GM18517 (cell line): ENCODE measurements around the gene LYG2.
"Not testable (repeated sequence)": the region's sequence is repeated elsewhere in the genome, so short reads cannot be mapped to it uniquely, and the experiment has no call there.

Source experiments
- ATAC-seq: cut with Tn5 transposase; IDR thresholded peaks from one replicate; pipeline ENCODE4 v1.9.1; 2021; ENCODE audit warnings: mild to moderate bottlenecking, moderate library complexity; ENCODE audit not compliant: unreplicated experiment

The LYG2 gene, protein sequence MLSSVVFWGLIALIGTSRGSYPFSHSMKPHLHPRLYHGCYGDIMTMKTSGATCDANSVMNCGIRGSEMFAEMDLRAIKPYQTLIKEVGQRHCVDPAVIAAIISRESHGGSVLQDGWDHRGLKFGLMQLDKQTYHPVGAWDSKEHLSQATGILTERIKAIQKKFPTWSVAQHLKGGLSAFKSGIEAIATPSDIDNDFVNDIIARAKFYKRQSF

DNA sequence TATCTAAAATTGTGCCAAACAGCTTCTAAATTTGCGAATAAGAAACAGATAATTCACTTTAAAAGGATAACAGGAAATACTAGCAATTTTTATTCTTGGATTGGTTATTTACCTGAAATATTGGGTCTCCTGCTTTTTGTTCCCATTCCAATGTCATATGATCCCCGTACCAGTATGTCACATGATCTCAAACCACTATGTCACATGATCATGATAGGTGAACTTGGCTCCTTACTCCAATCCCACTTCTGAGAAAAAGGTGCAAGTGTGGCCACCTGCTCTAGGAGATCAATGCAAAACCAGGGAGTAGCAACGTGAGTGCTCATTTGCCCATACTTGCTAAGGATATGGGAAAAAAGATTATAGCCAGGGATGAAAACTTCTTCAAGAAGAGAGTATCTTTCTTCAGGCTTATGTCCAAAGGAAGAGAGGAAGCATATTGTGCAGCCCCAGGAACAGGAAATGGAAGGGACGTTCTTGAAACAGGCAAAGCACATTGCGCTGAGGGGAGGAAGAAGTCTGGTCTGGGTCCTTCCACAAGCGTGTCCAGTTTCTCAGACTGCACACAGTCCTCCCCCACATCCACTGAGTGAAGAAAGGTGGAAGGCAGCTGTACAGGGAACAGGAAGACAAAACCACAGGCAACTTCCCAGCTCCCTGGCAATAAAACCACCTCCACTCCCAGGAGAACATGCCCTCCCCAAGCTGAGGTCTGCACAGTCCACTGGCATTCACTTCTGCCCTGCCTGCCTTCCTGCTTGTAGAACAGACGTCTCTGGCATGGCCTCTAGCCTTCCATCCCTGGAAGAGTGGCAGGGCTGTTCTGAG is at the start of gene LYG2:
Gene LYG2, minus strand, starts transcription at position 176 of the 828 bp plus-strand sequence. CDS start 1,406 bp downstream, outside the sequence.
- no peak for ATAC-seq

DNA sequence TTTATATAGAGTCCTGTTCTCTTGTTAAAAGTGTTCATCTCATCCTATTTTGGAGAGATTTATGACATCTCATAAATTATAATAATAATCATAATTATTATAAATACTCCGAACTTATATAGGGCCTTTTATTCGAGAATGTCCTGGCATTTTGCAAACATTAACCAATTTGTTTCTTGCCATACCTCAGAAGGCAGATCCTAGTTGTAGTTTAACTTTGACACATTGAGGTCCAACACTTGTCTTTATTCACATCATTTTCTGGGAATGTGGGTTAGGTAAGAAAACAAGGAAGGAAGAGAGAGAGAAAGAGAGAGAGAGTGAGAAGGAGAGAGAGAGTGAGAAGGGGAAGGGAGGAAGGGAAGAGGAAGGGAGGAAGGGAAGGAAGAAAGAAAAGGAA is 45.6 kb upstream of the LYG2 start, which contains the start of gene LYG1:
Gene LYG1, minus strand, starts transcription at position 101 of the 400 bp plus-strand sequence. CDS start 5,527 bp downstream, outside the sequence.
- ATAC-seq = not testable (repeated sequence)

DNA sequence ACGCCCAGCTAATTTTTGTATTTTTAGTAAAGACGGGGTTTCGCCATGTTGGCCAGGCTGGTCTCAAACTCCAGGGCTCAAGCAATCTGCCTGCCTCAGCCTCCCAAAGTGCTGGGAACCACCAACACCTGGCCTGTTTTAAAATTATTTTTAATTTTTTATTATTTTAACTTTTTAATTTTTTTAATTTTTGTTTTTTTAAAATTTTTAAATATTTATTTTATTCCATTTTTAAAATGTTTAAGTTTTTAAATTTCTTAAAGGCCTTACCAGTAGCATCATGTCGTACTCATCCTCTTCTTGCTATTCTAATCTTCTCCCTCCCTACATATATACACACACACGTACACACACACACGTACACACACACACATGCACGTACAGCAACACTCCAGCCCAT is 44.1 kb upstream of the LYG2 start:
- no peak for ATAC-seq

DNA sequence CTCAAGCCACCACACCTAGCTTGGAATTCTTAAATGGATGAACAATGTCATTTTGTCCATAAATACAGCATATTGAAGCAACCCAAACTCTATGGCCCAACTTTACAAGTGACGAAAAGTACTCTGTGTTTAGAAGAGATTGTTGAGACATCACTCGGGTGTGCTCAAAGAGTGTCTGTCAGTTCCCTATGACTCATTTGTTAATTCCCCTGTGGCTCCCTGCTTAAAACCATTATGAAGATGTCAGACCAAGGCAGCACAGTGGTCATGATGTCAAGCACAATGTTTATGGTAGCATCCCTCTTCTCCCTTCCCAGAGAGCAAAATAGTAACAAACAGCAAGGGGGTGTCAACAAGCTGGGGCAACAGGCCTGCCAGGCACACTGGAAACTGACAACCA is 42.5 kb upstream of the LYG2 start:
- ATAC-seq = no peak

DNA sequence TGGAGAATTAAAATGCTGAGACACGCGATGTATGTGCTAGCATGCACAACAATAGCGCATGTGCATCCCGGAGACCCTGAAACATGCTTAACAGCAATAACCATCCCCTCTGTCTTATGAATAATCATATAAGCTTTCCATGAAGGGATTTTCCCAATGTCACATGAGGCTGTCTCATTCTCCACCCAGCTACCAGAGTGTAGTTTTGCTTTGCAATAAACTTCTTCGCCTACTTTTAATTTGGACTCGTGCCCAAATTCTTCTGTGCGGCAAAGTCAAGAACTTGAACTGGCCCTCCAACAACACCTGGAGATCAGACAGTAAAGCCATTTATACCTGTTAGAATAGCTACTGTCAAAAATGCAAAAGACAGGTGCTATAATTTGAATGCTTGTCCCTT is 30.1 kb upstream of the LYG2 start:
- no peak for ATAC-seq

DNA sequence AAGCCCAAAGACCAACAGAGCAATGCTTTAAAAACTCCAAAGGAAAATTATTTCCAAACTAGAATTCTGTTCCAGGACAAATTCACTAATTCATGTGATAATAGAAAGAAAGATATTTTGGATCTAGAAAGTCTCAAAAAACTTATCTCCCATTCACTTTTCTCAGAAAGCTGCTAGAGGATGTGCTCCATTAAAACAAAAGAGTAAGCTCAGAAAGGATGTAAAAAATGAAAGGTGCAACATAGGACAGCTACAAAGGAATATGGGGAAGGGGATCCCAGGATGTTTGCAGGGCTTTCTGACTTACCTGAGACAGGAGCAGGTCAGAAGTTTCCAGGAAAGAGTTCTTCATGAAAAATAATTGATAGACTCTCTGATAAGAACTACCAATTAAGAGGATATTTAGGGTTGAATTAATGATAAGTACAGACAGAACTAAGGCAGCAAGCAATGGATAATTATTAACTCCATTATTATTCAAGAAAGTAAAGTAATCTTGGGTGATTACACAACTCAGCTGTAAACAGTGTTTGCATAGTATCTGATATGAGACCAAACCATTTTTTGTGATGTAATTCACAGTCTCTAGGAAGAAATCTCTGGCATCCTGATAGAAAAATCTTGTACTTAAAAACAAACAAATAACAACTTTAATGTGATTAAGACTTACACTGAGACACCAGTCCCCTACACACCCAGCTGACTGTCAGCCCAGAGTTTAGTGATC is 24.7 kb upstream of the LYG2 start:
- ATAC-seq = no peak

DNA sequence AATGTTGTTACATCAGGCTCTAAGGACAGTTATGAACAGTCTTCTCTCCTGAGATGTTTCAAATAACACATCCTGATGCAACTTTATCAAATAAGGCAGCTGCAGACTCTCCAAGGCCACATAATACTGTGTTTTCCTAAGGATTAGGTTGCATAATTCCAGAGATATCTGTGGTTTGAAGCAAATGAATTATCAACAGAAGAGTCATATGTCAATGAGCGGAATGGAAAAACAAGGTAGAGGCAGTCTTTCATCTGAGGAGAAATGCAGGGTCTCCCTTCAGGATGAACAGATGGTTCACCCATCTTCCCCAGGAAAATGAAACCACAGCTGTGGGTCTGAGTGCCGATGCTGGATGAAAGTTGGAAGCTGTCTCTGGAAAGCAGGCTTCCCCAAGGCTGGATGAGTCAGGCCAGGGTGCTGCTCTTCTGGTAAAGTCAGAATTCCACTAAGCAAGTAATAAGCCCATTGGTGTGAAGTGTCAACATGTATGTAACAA is 23.4 kb upstream of the LYG2 start:
- ATAC-seq = no peak

DNA sequence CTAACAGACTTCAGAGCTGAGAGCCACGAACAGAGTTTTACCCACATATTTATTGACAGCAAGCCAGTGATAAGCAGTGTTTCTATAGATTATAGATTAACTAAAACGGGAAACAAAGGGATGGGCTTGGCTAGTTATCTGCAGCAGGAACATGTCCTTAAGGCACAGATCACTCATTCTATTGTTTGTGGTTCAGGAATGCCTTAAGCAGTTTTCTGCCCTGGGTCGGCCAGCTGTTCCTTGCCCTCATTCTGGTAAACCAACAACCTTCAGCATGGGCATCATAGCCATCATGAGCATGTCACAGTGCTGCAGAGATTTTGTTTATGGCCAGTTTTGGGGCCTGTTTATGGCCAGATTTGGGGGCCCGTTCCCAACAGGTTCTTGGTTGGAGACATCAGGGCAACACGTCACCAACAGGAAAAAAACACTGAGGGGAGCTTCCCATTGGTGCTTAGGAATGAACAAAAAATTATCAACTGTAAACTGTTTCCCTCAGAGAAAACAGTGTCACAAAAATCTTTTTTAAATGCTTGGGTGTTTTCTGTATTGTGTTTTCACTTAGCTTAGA is 22.8 kb upstream of the LYG2 start:
- not testable (repeated sequence) for ATAC-seq

DNA sequence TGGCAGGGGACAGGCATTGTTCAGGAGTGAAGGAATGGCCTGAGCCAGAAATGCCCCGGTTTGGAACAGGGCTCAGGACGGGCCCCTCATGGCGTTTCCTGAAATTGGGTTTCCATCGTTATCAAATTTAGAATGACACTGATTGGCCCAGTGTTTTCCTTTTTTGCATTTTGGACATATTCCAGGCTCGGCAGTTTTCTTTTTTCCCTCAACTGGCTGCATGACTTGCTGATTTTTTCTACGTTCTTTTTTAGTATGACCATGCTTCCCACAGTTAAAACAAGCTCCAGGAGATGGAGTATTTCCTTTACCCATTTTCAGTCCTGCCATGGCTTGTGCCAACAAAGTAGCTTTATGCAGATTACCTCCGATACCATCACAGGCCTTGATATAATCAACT is 20.4 kb upstream of the LYG2 start:
- no peak for ATAC-seq

DNA sequence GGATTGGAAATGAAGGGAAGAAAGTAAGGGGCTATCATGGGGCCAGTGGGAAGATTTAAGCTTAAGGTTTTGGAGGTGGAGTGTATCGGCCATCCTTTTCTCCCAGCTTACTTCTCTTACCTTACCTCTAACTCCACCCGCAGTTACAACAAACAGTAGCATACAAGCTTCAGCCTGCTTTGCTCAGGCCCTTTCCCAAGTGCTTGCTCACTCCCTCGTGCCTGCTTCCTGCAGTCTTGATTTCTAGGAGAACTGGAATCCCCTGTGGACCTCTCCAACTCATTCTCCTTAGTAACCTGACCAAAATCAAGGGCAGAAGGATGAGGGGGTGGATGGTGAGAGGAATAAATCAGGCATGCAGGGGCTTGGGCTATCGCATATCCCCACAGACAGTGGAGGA is 5.8 kb upstream of the LYG2 start:
- ATAC-seq = no peak

DNA sequence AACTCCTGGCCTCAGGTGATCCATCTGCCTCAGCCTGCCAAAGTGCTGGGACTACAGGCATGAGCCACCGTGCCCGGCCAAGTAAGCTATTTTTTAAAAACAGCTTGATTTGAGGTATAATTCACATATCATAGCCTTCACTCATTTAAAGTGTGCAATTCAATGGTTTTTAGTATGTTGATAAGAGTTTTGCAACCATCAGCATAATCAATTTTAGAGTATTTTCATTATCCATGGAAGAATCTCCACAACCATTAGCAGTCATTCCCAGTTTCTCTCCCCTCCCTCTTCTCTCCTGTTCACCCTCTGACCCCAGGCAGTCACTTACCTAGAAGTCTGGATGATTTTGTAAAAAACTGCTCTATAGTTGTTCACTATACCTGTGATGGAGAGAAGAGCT is 4.7 kb upstream of the LYG2 start:
- ATAC-seq = no peak

DNA sequence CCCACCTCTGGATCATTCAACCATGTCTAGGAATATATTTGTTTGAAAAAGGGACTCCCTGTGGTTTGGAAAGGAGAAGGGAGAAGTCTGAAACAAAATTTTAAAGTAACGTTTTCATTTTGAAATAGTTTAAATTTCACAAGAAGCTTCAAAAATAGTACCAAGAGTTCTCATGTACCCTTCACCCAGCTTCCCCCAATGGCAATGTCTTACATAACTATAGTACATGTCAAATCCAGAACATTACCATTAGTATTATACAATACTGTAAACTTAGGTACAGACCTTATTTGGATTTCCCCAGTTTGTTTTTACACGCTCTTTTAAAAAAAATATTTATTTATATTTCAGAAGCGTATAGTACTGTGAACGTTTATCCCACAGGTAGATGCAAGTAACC is 4.0 kb upstream of the LYG2 start:
- no peak for ATAC-seq

DNA sequence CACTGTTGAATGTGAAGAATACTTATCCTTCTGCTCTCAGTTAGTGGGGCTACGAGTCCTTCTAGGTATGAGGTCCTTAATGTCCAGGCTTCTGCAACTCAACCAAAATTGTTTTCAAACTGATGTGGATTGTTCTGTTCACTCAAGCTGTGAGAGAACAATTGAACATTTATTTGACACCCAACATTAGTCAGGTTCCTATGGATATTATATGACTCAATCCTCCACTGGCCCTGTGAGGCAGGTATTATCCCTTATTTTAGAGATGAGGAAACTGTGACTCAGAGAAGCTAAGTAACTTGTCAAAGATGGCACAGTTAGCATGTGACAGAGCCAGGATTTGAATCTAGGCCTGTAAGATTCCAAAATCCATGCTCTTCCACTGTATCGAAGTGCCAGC is 1.2 kb upstream of the LYG2 start:
- no peak for ATAC-seq

DNA sequence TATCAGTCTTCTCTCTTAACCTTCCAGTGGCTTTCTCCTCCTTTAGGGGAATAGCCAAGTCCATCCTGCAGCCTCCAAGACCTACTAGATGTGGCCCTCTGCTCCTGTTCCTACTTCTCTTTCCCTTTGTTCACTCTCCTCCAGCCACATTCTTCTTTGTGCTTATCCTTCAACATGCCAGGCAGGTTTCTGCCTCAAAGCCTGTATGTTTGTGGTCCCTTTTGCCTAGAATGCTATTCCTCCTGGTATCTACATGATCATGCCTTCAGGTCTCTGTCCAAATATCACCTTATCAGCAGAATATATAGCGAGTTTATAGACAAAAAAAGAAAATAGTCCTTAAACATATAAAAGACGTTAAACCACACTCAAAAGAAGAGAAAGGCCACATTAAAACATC is 5.5 kb downstream of the LYG2 start:
- no peak for ATAC-seq

DNA sequence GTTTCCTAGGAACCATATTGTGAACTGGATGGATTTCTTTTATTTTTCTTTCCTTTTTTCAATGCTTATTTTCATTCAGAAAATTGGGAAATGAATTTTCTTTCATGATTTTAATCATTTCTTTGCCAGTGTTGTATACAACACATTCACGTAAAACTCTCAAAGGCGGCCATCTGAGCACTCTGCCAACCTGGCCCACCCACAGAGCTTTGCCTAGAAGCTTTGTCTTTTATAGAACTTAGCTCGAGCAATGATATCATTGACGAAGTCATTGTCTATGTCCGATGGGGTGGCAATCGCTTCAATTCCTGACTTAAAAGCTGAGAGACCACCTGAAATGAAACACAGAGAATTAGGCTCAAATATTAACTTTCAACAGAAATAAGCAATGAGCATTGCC is 13.3 kb downstream of the LYG2 start:
- ATAC-seq = no peak

DNA sequence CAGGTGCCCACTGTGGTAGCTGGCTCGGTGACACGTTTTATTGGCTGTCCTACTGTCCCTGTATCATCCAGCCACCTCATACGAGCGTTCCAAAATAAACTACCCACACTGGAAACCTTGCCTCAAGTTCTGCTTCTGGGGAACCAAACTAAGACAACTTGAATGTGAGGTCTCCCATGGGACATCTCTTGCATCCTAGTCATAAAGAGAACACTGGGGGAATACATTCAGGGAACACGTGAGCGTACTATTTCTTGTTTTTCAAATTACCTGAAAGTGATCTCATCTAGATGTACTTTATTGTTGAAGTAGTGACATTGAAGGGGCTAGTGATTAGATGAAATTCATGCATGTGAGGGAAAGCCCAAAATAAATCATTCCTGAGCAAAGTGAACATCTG is 15.0 kb downstream of the LYG2 start:
- ATAC-seq = no peak

DNA sequence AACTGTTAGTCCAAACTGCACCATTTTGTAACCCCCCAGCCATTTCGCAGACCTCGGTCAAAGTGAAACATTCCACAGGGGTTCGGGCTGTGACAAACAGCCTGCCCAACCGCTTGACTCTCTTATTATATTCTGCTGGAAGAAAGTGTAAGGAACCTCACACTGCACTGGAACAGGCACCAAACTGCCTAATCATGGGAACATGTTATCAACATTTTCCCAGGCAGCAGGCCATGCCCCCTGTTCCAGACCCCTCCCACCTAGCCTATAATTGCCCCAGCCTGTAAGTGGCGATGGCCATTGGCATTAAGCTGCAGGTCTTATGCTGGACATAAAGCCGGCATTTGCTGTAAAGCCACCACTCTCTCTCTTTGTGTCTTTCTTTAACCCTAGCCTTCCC is 16.9 kb downstream of the LYG2 start:
- ATAC-seq = no peak

DNA sequence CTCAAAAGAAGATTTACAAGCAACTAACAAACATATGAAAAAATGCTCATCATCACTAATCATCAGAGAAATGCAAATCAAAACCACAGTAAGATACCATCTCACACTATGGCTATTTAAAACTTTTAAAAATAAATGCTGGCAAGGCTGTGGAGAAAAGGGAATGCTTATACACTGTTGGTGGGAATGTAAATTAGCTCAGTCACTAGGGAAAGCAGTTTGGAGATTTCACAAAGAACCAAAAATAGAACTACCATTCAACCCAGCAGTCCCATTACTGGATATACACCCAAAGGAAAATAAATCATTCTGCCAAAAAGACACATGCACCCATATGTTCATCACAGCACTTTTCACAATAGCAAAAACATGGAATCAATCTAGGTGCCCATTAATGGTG is 22.3 kb downstream of the LYG2 start:
- ATAC-seq = not testable (repeated sequence)

DNA sequence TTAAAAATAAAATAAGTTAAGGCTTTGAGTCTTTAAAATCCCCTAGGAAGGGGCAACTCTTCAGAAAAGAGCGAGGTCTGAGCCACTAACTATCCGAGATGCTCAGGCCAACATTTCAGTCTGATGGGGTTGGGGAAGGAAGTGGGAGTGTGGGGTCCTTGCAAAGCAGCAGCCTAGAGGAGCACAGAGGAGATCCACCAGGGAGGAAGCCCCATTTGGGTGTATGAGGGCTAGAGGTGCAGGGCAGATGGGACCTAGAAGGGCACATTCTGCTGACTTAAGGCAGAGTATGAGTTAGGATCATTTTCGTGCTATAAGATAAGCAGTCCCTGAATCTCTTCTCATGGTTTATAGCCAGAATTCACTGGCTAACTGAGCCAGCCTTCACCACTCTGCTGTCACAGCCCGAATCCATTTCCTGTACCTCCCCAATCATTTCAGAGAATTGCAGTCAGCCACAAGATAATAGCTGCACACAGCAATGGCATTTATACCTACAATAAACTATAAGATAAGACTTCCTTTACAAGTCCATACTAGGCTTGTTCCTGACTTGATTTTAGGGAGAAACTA is 37.5 kb downstream of the LYG2 start:
- ATAC-seq = no peak

DNA sequence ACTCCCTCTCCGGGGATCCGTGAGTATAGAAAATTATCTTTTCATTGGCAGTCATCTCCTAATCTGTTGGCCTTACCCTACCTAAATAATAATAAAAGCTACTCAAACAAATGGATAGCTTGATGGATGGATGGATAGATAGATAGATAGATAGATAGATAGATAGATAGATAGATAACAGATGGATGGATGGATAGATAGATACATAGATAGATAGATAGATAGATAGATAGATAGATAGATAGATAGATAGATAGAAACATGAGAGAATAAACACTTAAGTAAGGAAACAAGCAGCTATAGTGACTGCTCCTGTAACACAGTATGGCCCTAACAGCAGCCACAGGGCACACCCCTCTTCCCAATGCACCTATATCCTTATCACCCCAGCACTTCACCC is 39.4 kb downstream of the LYG2 start:
- ATAC-seq = no peak

DNA sequence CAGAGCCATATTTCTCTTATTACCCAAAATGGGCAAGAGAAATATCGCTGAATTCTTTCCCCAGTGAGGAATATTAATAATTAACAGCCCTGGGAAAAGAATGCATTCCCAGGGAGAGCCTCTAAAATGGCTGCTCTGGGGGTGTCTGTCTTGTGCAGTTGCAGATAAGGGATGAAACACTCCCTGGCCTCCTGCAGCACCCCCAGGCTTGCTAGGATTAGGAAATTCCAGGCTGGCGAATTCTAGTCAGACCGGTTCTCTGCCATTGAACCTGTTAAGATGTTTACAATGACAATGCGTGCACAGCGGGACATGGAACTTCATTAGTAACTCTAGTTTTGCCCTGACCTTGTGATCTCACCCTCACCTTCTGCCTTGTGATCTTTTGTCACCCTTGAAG is 50.0 kb downstream of the LYG2 start:
- no peak for ATAC-seq
